ENCODE data around the gene DHX40. TPM values are rescaled to one million over a fixed set of nuclear protein-coding genes. Genes with fewer than 3 reads are reported as not detected.

DHX40 gene
- total and polyA plus RNA-seq, 5 donors from 2014 or later = 22.3 to 52.2 (median 23.0) TPM

Other genes with a start within 250 kb of the DHX40 start
- 64.3 TPM for gene YPEL2, start 234.0 kb upstream of the DHX40 start, total RNA-seq
- gene YPEL2, start 234.0 kb upstream of the DHX40 start, polyA plus RNA-seq = 10 to 100 TPM; 35.7 to 45.7 (median 41.2) TPM
- gene CLTC, start 54.3 kb downstream of the DHX40 start, total RNA-seq = 111 TPM
- 10 to 100 TPM; 37.4 to 47.2 (median 37.9) TPM for gene CLTC, start 54.3 kb downstream of the DHX40 start, polyA plus RNA-seq
- 8.4 TPM for gene PTRH2, start 141.8 kb downstream of the DHX40 start, total RNA-seq
- gene PTRH2, start 141.8 kb downstream of the DHX40 start, polyA plus RNA-seq = 10 to 100 TPM; 16.2 to 23.2 (median 21.4) TPM
- 238 TPM for gene VMP1, start 142.0 kb downstream of the DHX40 start, total RNA-seq
- gene VMP1, start 142.0 kb downstream of the DHX40 start, polyA plus RNA-seq = 10 to 100 TPM; 50.3 to 84.2 (median 65.6) TPM